ENCODE measurements around the gene MOB1A. TPM values are rescaled to one million over a fixed set of nuclear protein-coding genes. Genes with fewer than 3 reads are reported as not detected.
"Not testable (repeated sequence)": the region's sequence is repeated elsewhere in the genome, so short reads cannot be mapped to it uniquely, and the experiment has no call there.

Gene MOB1A
- 100 to 1,000 TPM; 167 to 228 TPM for total RNA-seq

- peaks cover 34 to 36% of the 10 kb centered on the region in 2 donors for H3K4me1 Mint-ChIP-seq (ENCODE audit: low read depth in 2 of 2)
- H3K27me3 Mint-ChIP-seq, result no peaks in the 10 kb centered on the region
- peaks cover 15% of the 10 kb centered on the region for H3K36me3 Mint-ChIP-seq
- peak within 1 kb of the TSS; percentile 82 to 93 for H3K27ac Mint-ChIP-seq
- peak; percentile 99 for DNase-seq (ENCODE audit: low spot score)
- no peaks in the 10 kb centered on the region for H3K9me3 Mint-ChIP-seq
- ATAC-seq, result peak; percentile 97
- H3K4me3 Mint-ChIP-seq, result peak within 1 kb of the TSS; percentile 85
Measured at GRCh38 chr2:74178211-74179062, at the start of gene MOB1A. Gene MOB1A (minus strand): TSS chr2:74178879. CDS start chr2:74178674, 205 bp downstream.

GRCh38 chr2:74227646-74228045, 49.0 kb upstream of the MOB1A start:
- no peaks in the 10 kb centered on the region for H3K27me3 Mint-ChIP-seq
- DNase-seq (ENCODE audit: low spot score) (no peak), ATAC-seq (peak in 1 of 2 donors; percentile 37)
- no peaks in the 10 kb centered on the region for H3K36me3 Mint-ChIP-seq
- no peak overlapping the region for H3K4me3 Mint-ChIP-seq
- peaks cover 5 to 12% of the 10 kb centered on the region in 2 donors for H3K4me1 Mint-ChIP-seq (ENCODE audit: low read depth in 2 of 2)
- no peak overlapping the region for H3K27ac Mint-ChIP-seq
- H3K9me3 Mint-ChIP-seq, result no peaks in the 10 kb centered on the region

GRCh38 chr2:74226648-74227213, 48.1 kb upstream of the MOB1A start:
- DNase-seq (ENCODE audit: low spot score), result no peak
- Mint-ChIP-seq H3K9me3 (no peaks in the 10 kb centered on the region), H3K27ac (peak overlapping the region; percentile 38 to 53), H3K4me1 (ENCODE audit: low read depth in 2 of 2) (peaks cover 5 to 19% of the 10 kb centered on the region in 2 donors), H3K27me3 (no peaks in the 10 kb centered on the region), H3K4me3 (no peak overlapping the region), H3K36me3 (no peaks in the 10 kb centered on the region)
- ATAC-seq, result no peak

GRCh38 chr2:74225698-74226459, 47.2 kb upstream of the MOB1A start:
- Mint-ChIP-seq H3K4me1 (ENCODE audit: low read depth in 2 of 2) (peaks cover 5 to 19% of the 10 kb centered on the region in 2 donors), H3K27ac (peak overlapping the region; percentile 38 to 53), H3K36me3 (no peaks in the 10 kb centered on the region), H3K4me3 (no peak overlapping the region), H3K27me3 (no peaks in the 10 kb centered on the region), H3K9me3 (no peaks in the 10 kb centered on the region)
- ATAC-seq, result no peak
- DNase-seq (ENCODE audit: low spot score), result no peak

- Mint-ChIP-seq H3K4me1 (ENCODE audit: low read depth in 2 of 2) (peaks cover 11 to 26% of the 10 kb centered on the region in 2 donors), H3K9me3 (no peaks in the 10 kb centered on the region), H3K27me3 (no peaks in the 10 kb centered on the region), H3K36me3 (peaks cover 4% of the 10 kb centered on the region), H3K4me3 (no peak overlapping the region), H3K27ac (peak overlapping the region; percentile 29 to 46)
- ATAC-seq, result no peak
- no peak for DNase-seq (ENCODE audit: low spot score)
Measured at GRCh38 chr2:74223941-74224770, 45.5 kb upstream of the MOB1A start.

- H3K27me3 Mint-ChIP-seq, result no peaks in the 10 kb centered on the region
- DNase-seq (ENCODE audit: low spot score) (no peak), ATAC-seq (no peak)
- H3K27ac Mint-ChIP-seq, result peak overlapping the region; percentile 18 to 38
- no peaks in the 10 kb centered on the region for H3K9me3 Mint-ChIP-seq
- peaks cover 12 to 29% of the 10 kb centered on the region in 2 donors for H3K4me1 Mint-ChIP-seq (ENCODE audit: low read depth in 2 of 2)
- no peak overlapping the region for H3K4me3 Mint-ChIP-seq
- H3K36me3 Mint-ChIP-seq, result peaks cover 7% of the 10 kb centered on the region
Measured at GRCh38 chr2:74222300-74222650, 43.6 kb upstream of the MOB1A start.

GRCh38 chr2:74221604-74222299, 43.1 kb upstream of the MOB1A start:
- Mint-ChIP-seq H3K36me3 (peaks cover 12% of the 10 kb centered on the region), H3K4me1 (ENCODE audit: low read depth in 2 of 2) (peaks cover 12 to 29% of the 10 kb centered on the region in 2 donors), H3K9me3 (no peaks in the 10 kb centered on the region), H3K27me3 (no peaks in the 10 kb centered on the region), H3K27ac (peak overlapping the region; percentile 18 to 38), H3K4me3 (no peak overlapping the region)
- DNase-seq (ENCODE audit: low spot score) (no peak), ATAC-seq (no peak)

GRCh38 chr2:74221091-74221490, 42.4 kb upstream of the MOB1A start:
- no peaks in the 10 kb centered on the region for H3K9me3 Mint-ChIP-seq
- peak overlapping the region; percentile 18 to 31 for H3K27ac Mint-ChIP-seq
- peaks cover 12 to 29% of the 10 kb centered on the region in 2 donors for H3K4me1 Mint-ChIP-seq (ENCODE audit: low read depth in 2 of 2)
- ATAC-seq (no peak), DNase-seq (ENCODE audit: low spot score) (no peak)
- H3K27me3 Mint-ChIP-seq, result no peaks in the 10 kb centered on the region
- H3K36me3 Mint-ChIP-seq, result peaks cover 14% of the 10 kb centered on the region
- H3K4me3 Mint-ChIP-seq, result no peak overlapping the region

- Mint-ChIP-seq H3K36me3 (peaks cover 20% of the 10 kb centered on the region), H3K9me3 (no peaks in the 10 kb centered on the region), H3K4me3 (no peak overlapping the region), H3K27me3 (no peaks in the 10 kb centered on the region), H3K4me1 (ENCODE audit: low read depth in 2 of 2) (peaks cover 12 to 29% of the 10 kb centered on the region in 2 donors), H3K27ac (no peak overlapping the region)
- no peak for DNase-seq (ENCODE audit: low spot score)
- no peak for ATAC-seq
Measured at GRCh38 chr2:74219846-74220486, 41.3 kb upstream of the MOB1A start.

- ATAC-seq (no peak), DNase-seq (ENCODE audit: low spot score) (no peak)
- H3K9me3 Mint-ChIP-seq, result no peaks in the 10 kb centered on the region
- H3K27ac Mint-ChIP-seq, result no peak overlapping the region
- peaks cover 34% of the 10 kb centered on the region for H3K36me3 Mint-ChIP-seq
- H3K4me1 Mint-ChIP-seq (ENCODE audit: low read depth in 2 of 2), result peaks cover 7 to 10% of the 10 kb centered on the region in 2 donors
- no peak overlapping the region for H3K4me3 Mint-ChIP-seq
- no peaks in the 10 kb centered on the region for H3K27me3 Mint-ChIP-seq
Measured at GRCh38 chr2:74216642-74217041, 38.0 kb upstream of the MOB1A start.

GRCh38 chr2:74215771-74216170, 37.1 kb upstream of the MOB1A start:
- not testable (repeated sequence) for H3K27ac Mint-ChIP-seq

GRCh38 chr2:74212702-74213410, 34.2 kb upstream of the MOB1A start:
- peaks cover 14% of the 10 kb centered on the region in 2 donors for H3K4me1 Mint-ChIP-seq (ENCODE audit: low read depth in 2 of 2)
- no peaks in the 10 kb centered on the region for H3K9me3 Mint-ChIP-seq
- no peak overlapping the region for H3K27ac Mint-ChIP-seq
- H3K27me3 Mint-ChIP-seq, result no peaks in the 10 kb centered on the region
- H3K36me3 Mint-ChIP-seq, result peaks cover 50% of the 10 kb centered on the region
- no peak overlapping the region for H3K4me3 Mint-ChIP-seq
- DNase-seq (ENCODE audit: low spot score) (no peak), ATAC-seq (no peak)

More at GRCh38 chr2:74215771-74216170, 37.1 kb upstream of the MOB1A start:
- H3K4me3 Mint-ChIP-seq; H3K9me3 Mint-ChIP-seq; ATAC-seq; H3K27me3 Mint-ChIP-seq; DNase-seq (ENCODE audit: low spot score): not testable (repeated sequence)
- H3K4me1 Mint-ChIP-seq (ENCODE audit: low read depth in 2 of 2), result peaks cover 7 to 13% of the 10 kb centered on the region in 2 donors
- H3K36me3 Mint-ChIP-seq, result peaks cover 40% of the 10 kb centered on the region
